Measurements from ENCODE around the gene FPGS. TPM values are rescaled to one million over a fixed set of nuclear protein-coding genes. Genes with fewer than 3 reads are reported as not detected.
A peak's percentile ranks its signal among the peaks of the same experiment; 100 is the strongest.

FPGS gene
- total and polyA plus RNA-seq, 2 of the 4 experiments (the other 2 are of a cell fraction): 43.9 to 75.7 TPM

- Histone ChIP-seq H3K23ac (ENCODE audit: low read depth, low read length) (peak overlapping the region; percentile 29; the same call in 1 of the 2 replicates), H2AFZ (replicated peaks; ENCODE audit: low read length, poor library complexity) (no peak overlapping the region), H3K36me3 (ENCODE audit: control insufficient read depth, insufficient read depth, low read length) (peaks cover 9% of the 10 kb centered on the region; the same call in 1 of the 2 replicates), H4K91ac (ENCODE audit: insufficient read depth, low read depth, low read length) (no peak overlapping the region), H3K79me1 (ENCODE audit: low read depth in 1 of 2, low read length in 2 of 2) (peaks cover 6 to 30% of the 10 kb centered on the region in 2 experiments; a peak in 2 of 4 replicates), H4K8ac (ENCODE audit: low read depth in 2 of 2, low read length in 2 of 2) (no peak overlapping the region), H3K4me3 (ENCODE audit: insufficient read depth, low read depth, low read length) (no peak overlapping the region), H2BK15ac (ENCODE audit: low read depth, low read length) (no peak overlapping the region), H3K9ac (ENCODE audit: low read depth, low read length) (no peak overlapping the region), H3K14ac (replicated peaks; ENCODE audit: low read depth, low read length) (no peak overlapping the region), H3K27me3 (ENCODE audit: control insufficient read depth, insufficient read depth, low read length) (no peaks in the 10 kb centered on the region), H2AK9ac (replicated peaks; ENCODE audit: low read depth, low read length, poor library complexity) (no peak overlapping the region), H3K9me1 (ENCODE audit: insufficient read depth, low read length) (peaks cover 20% of the 10 kb centered on the region), H3K27ac (ENCODE audit: insufficient read depth, low read length) (no peak overlapping the region), H3K4me1 (ENCODE audit: control insufficient read depth, insufficient read depth, low read length) (peaks cover 16% of the 10 kb centered on the region), H4K5ac (ENCODE audit: low read depth, low read length) (no peak overlapping the region), H2AK5ac (ENCODE audit: low read depth, low read length) (no peak overlapping the region), H2BK5ac (ENCODE audit: low read depth, low read length, poor library complexity, severe bottlenecking) (no peak overlapping the region), H3K9me3 (ENCODE audit: control insufficient read depth, insufficient read depth, low read length) (no peaks in the 10 kb centered on the region), H3K4ac (ENCODE audit: low read depth, low read length) (no peak overlapping the region), H4K20me1 (ENCODE audit: insufficient read depth, low read length) (peaks cover 28% of the 10 kb centered on the region), H3K4me2 (ENCODE audit: low read depth, low read length) (0 out of 2 replicates have a peak overlapping the region, but pooled peaks have one; percentile 2), H2BK20ac (ENCODE audit: low read depth, low read length) (no peak overlapping the region), H3K56ac (ENCODE audit: extremely low read depth, insufficient read depth, low read length) (no peak overlapping the region), H3K18ac (ENCODE audit: low read depth, low read length) (no peak overlapping the region), H2BK120ac (ENCODE audit: low read depth, low read length) (no peak overlapping the region)
- BruUV-seq (replicated peaks): no TSS peak
- POLR2A ChIA-PET (ENCODE audit: unreplicated experiment): interaction anchor here (0.6 kb wide), 2 partner anchors 56 to 74 kb away, joined by 3 read pairs; no protein-coding TSS in a partner anchor
- ATAC-seq (ENCODE audit: low read depth) (peak; percentile 19), DNase-seq (peak; percentile 65)
- TF ChIP-seq ELK1 (IDR thresholded peaks at IDR 0.05; ENCODE audit: borderline replicate concordance, low read depth, low read length) (no peak), POLR2A (IDR thresholded peaks at IDR 0.05; ENCODE audit: low read depth, low read length) (0 out of 2 replicates have a peak, but pooled peaks have one; percentile 17)
- CTCF ChIA-PET: interaction anchor here (0.5 to 1.0 kb wide), 2 partner anchors 62 to 189 kb away, joined by 3 to 5 read pairs; partner anchors contain the start of gene TOR2A
- in situ Hi-C loops (cut with MboI; ENCODE audit: low sequenced_read_pairs) (no loop called here), intact Hi-C loops (cut with micrococcal nuclease) (no loop called here), dilution Hi-C loops (cut with HindIII; ENCODE audit: low sequenced_read_pairs, unreplicated experiment) (no loop called here)
- 20% methylated on average over 2 of the region's 11 CpGs; no CpG with 5 or more reads in 1 of the 2 experiments for WGBS, 2 experiments (ENCODE audit: extremely low coverage in 2 of 2, insufficient read length in 1 of 2)
These were observed 5.8 kb upstream of the FPGS start for GRCh38 chr9:127796852-127797370.
